ENCODE data around the gene SOD2.

DNA sequence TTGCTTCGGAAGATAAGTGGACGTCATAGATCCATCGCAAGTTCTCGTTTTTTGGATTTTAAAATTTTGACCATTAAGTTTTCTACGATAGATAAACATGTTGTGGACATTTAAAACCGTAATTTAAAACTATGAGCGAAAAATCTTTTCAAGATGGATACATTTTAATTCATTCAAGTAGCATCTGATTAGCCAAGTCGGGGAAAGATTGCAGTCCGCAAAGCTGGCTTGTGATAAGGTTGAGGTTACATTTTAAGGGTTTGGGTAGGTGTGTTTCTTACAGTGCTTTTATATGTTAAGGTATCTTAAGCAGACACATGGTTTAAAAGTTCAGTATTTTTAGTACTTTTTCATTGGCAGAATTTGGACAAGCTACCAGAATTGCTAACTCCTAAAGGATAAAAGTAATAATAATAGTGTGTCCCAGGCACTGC lies 35.5 kb upstream of the SOD2 start:
- TF ChIP-seq, protein P1, sequence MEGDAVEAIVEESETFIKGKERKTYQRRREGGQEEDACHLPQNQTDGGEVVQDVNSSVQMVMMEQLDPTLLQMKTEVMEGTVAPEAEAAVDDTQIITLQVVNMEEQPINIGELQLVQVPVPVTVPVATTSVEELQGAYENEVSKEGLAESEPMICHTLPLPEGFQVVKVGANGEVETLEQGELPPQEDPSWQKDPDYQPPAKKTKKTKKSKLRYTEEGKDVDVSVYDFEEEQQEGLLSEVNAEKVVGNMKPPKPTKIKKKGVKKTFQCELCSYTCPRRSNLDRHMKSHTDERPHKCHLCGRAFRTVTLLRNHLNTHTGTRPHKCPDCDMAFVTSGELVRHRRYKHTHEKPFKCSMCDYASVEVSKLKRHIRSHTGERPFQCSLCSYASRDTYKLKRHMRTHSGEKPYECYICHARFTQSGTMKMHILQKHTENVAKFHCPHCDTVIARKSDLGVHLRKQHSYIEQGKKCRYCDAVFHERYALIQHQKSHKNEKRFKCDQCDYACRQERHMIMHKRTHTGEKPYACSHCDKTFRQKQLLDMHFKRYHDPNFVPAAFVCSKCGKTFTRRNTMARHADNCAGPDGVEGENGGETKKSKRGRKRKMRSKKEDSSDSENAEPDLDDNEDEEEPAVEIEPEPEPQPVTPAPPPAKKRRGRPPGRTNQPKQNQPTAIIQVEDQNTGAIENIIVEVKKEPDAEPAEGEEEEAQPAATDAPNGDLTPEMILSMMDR (IDR thresholded peaks at IDR 0.05), result no peak
- TF ChIP-seq ELF1 (IDR thresholded peaks at IDR 0.05), result no peak
- TF ChIP-seq NRF1 (IDR thresholded peaks at IDR 0.05; ENCODE audit: low read depth, low read length), result no peak
- TF ChIP-seq RCOR1 (IDR thresholded peaks at IDR 0.05; ENCODE audit: low read length), result no peak
- no peak for TF ChIP-seq MXI1 (IDR thresholded peaks at IDR 0.05; ENCODE audit: low read depth, low read length)
- TF ChIP-seq, protein P2, sequence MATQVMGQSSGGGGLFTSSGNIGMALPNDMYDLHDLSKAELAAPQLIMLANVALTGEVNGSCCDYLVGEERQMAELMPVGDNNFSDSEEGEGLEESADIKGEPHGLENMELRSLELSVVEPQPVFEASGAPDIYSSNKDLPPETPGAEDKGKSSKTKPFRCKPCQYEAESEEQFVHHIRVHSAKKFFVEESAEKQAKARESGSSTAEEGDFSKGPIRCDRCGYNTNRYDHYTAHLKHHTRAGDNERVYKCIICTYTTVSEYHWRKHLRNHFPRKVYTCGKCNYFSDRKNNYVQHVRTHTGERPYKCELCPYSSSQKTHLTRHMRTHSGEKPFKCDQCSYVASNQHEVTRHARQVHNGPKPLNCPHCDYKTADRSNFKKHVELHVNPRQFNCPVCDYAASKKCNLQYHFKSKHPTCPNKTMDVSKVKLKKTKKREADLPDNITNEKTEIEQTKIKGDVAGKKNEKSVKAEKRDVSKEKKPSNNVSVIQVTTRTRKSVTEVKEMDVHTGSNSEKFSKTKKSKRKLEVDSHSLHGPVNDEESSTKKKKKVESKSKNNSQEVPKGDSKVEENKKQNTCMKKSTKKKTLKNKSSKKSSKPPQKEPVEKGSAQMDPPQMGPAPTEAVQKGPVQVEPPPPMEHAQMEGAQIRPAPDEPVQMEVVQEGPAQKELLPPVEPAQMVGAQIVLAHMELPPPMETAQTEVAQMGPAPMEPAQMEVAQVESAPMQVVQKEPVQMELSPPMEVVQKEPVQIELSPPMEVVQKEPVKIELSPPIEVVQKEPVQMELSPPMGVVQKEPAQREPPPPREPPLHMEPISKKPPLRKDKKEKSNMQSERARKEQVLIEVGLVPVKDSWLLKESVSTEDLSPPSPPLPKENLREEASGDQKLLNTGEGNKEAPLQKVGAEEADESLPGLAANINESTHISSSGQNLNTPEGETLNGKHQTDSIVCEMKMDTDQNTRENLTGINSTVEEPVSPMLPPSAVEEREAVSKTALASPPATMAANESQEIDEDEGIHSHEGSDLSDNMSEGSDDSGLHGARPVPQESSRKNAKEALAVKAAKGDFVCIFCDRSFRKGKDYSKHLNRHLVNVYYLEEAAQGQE (IDR thresholded peaks at IDR 0.05; ENCODE audit: low read depth, low read length), result no peak
- no peak for TF ChIP-seq SMC3 (IDR thresholded peaks at IDR 0.05; ENCODE audit: low read depth, low read length)
- TF ChIP-seq TCF12 (IDR thresholded peaks at IDR 0.05), result no peak
- no peak for TF ChIP-seq POLR2AphosphoS5 (IDR thresholded peaks at IDR 0.05; ENCODE audit: low read depth, low read length)
- TF ChIP-seq TAF1 (IDR thresholded peaks at IDR 0.05; ENCODE audit: borderline replicate concordance, low read depth, low read length), result no peak
- TF ChIP-seq EP300 (IDR thresholded peaks at IDR 0.05; ENCODE audit: borderline replicate concordance in 1 of 2, low read depth in 1 of 2, low read length in 1 of 2), result no peak
- no peak for TF ChIP-seq ZBTB33 (IDR thresholded peaks at IDR 0.05; ENCODE audit: borderline replicate concordance, low read depth)
- TF ChIP-seq YY1 (IDR thresholded peaks at IDR 0.05; ENCODE audit: low read depth), result no peak
- no peak for TF ChIP-seq RAD21 (IDR thresholded peaks at IDR 0.05; ENCODE audit: low read length)
